HG03108 (cell line): Measurements from ENCODE around the gene HPGD.
"Not testable (repeated sequence)": the region's sequence is repeated elsewhere in the genome, so short reads cannot be mapped to it uniquely, and the experiment has no call there.

ENCODE experiments used
- ATAC-seq: cut with Tn5 transposase; IDR thresholded peaks from one replicate; pipeline ENCODE4 v1.9.1; 2021; ENCODE audit warnings: moderate library complexity; ENCODE audit not compliant: unreplicated experiment

The HPGD gene

GRCh38 chr4:174528226-174528625 lies 5.9 kb upstream of the HPGD start:
- ATAC-seq = no peak

- no peak for ATAC-seq
These were observed 4.4 kb upstream of the HPGD start for GRCh38 chr4:174526731-174527130.

GRCh38 chr4:174524242-174524641 lies 2.0 kb upstream of the HPGD start:
- no peak for ATAC-seq

- ATAC-seq = no peak
These were observed 871 bp upstream of the HPGD start for GRCh38 chr4:174523025-174523693.

- peak; percentile 16 for ATAC-seq
These were observed 497 bp downstream of the HPGD start for GRCh38 chr4:174521800-174522182.

GRCh38 chr4:174520660-174521059 lies 1.6 kb downstream of the HPGD start:
- no peak for ATAC-seq

GRCh38 chr4:174517502-174518445 lies 4.5 kb downstream of the HPGD start:
- no peak for ATAC-seq

- no peak for ATAC-seq
These were observed 5.5 kb downstream of the HPGD start for GRCh38 chr4:174516794-174517193.

GRCh38 chr4:174516345-174516744 lies 5.9 kb downstream of the HPGD start:
- ATAC-seq = no peak

GRCh38 chr4:174512745-174513144 lies 9.5 kb downstream of the HPGD start:
- ATAC-seq = no peak

- no peak for ATAC-seq
These were observed 16.4 kb downstream of the HPGD start for GRCh38 chr4:174505892-174506291.

GRCh38 chr4:174505007-174505406 lies 17.3 kb downstream of the HPGD start:
- no peak for ATAC-seq

- no peak for ATAC-seq
These were observed 19.1 kb downstream of the HPGD start for GRCh38 chr4:174503079-174503715.

GRCh38 chr4:174496631-174497432 lies 25.5 kb downstream of the HPGD start:
- no peak for ATAC-seq

GRCh38 chr4:174495626-174496025 lies 26.7 kb downstream of the HPGD start:
- no peak for ATAC-seq

GRCh38 chr4:174494726-174495125 lies 27.6 kb downstream of the HPGD start:
- no peak for ATAC-seq

GRCh38 chr4:174494146-174494545 lies 28.1 kb downstream of the HPGD start:
- no peak for ATAC-seq

- no peak for ATAC-seq
These were observed 31.8 kb downstream of the HPGD start for GRCh38 chr4:174490451-174490961.

- not testable (repeated sequence) for ATAC-seq
These were observed 33.9 kb downstream of the HPGD start for GRCh38 chr4:174488368-174488767.

GRCh38 chr4:174485025-174485424 lies 37.3 kb downstream of the HPGD start:
- no peak for ATAC-seq

GRCh38 chr4:174483792-174484191 lies 38.5 kb downstream of the HPGD start:
- ATAC-seq = no peak
